Measurements from ENCODE around the gene UGT1A6.

The UGT1A6 gene

GRCh38 chr2:233822101-233822771 lies 129.5 kb downstream of the UGT1A6 start:
- DNase-seq: no peak
